H1 (cell line): ENCODE data around the gene ULK1.

Experiments
- EZH2 ChIP-seq: fragments of 200-600 bp; sonication (generic); IDR thresholded peaks from 2 replicates; pipeline ENCODE4 v1.7.1; 2012; ENCODE audit warnings: low read depth, mild to moderate bottlenecking, moderate library complexity, low read length, inconsistent platforms; ENCODE audit not compliant: severe bottlenecking
- HDAC2 ChIP-seq, 2 experiments: fragments of 300-600 bp in 1 of 2; sonication (generic) in 1 of 2; IDR thresholded peaks; 2 replicates each; pipeline ENCODE4 v1.6.1; 2011 to 2012; ENCODE audit warnings: low read depth in 2 of 2, low read length in 2 of 2, mild to moderate bottlenecking in 2 of 2, moderate library complexity in 2 of 2, borderline replicate concordance in 1 of 2, inconsistent platforms in 1 of 2
- KDM5A ChIP-seq: fragments of 200-600 bp; IDR thresholded peaks from 2 replicates; pipeline ENCODE4 v1.7.1; 2012; ENCODE audit warnings: mild to moderate bottlenecking, low read length, inconsistent platforms, mixed read lengths
- SIN3A ChIP-seq, 2 experiments: IDR thresholded peaks in 1 of 2; conservative IDR thresholded peaks in 1 of 2; 2 replicates each; pipeline ENCODE4 v1.6.1; 2011 to 2012; ENCODE audit warnings: low read length in 2 of 2, improper control_type of control experiment in 1 of 2, low read depth in 1 of 2, mild to moderate bottlenecking in 1 of 2

DNA sequence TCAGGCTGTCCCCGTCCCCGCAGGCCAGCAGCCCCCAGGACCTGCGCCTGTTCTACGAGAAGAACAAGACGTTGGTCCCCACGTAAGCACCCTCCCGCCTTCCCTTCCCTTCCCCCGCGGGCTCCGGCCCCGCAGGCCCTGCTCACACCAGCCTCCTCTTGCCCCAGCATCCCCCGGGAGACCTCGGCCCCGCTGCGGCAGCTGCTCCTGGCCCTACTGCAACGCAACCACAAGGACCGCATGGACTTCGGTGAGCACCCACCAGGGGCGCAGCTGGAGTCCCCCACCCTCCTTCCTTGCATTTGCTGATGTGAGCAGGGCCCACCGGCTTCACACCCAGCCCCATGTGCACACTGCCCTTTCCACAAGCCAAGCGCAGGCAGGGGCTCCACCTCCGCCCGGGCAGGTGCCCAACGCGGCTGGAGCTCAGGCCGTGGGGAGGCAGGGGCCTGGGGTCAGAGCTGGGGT lies 15.4 kb downstream of the ULK1 start:
- TF ChIP-seq SIN3A (conservative IDR thresholded peaks at IDR 0.05 in 1 of 2, IDR thresholded peaks at IDR 0.05 in 1 of 2; ENCODE audit: low read depth in 1 of 2, low read length in 2 of 2) = no peak
- no peak for TF ChIP-seq KDM5A
- no peak for TF ChIP-seq EZH2
- TF ChIP-seq HDAC2 (IDR thresholded peaks at IDR 0.05; ENCODE audit: borderline replicate concordance in 1 of 2, low read depth in 2 of 2, low read length in 2 of 2) = no peak
